ENCODE results near the gene COL4A1. TPM values are rescaled to one million over a fixed set of nuclear protein-coding genes. Genes with fewer than 3 reads are reported as not detected.

COL4A1 gene
- total and polyA plus RNA-seq, 2 of the 13 experiments (the other 11 are each of a cell fraction or from before 2014, with no cell fraction given): not detected

GRCh38 chr13:110330491-110331011, 23.6 kb upstream of the COL4A1 start (continued):
- TF ChIP-seq ZBTB33 (CRISPR knock-in tag; IDR thresholded peaks at IDR 0.05): no peak
- TF ChIP-seq ZBTB44 (CRISPR knock-in tag; IDR thresholded peaks at IDR 0.05): no peak
- no peak for TF ChIP-seq HNRNPL (IDR thresholded peaks at IDR 0.05; ENCODE audit: low read depth, low read length)
- no peak for TF ChIP-seq ZBTB40 (IDR thresholded peaks at IDR 0.05)
- TF ChIP-seq ZBTB40 (CRISPR knock-in tag; IDR thresholded peaks at IDR 0.05): no peak
- no peak for TF ChIP-seq ZNF33B (CRISPR knock-in tag; IDR thresholded peaks at IDR 0.05)
- no peak for TF ChIP-seq TSC22D2 (CRISPR knock-in tag; IDR thresholded peaks at IDR 0.05; ENCODE audit: borderline replicate concordance)
- no peak for TF ChIP-seq SIX1 (CRISPR knock-in tag; IDR thresholded peaks at IDR 0.05; ENCODE audit: borderline replicate concordance)
- TF ChIP-seq NCOA1 (CRISPR knock-in tag; IDR thresholded peaks at IDR 0.05): no peak
